HG03103 (cell line): ENCODE results near the gene NHS.
"Not testable (repeated sequence)": the region's sequence is repeated elsewhere in the genome, so short reads cannot be mapped to it uniquely, and the experiment has no call there.

Source experiments
- ATAC-seq: cut with Tn5 transposase; IDR thresholded peaks from one replicate; pipeline ENCODE4 v1.9.1; 2021; ENCODE audit warnings: low read depth; ENCODE audit not compliant: unreplicated experiment

NHS gene

DNA sequence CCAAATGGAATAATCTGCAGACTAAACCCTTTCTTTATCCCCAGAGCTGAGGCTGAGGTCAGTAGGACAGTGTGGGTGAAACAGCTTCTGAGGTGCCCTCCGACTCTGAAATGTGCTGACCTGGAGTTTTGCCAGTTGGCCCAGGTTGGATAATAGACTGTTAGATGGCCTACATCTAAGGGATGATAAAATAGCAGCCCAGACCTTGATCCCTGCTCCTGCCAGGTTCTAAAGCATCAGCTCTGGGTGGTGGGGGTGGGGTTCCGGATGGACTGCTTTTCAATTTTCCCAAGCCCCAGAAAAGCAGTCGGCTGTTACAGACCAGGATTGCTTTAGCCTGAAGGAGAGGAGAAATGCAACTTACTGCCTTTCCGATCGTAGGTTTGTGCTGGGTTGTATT, 110.4 kb downstream of the NHS start:
- ATAC-seq = no peak

DNA sequence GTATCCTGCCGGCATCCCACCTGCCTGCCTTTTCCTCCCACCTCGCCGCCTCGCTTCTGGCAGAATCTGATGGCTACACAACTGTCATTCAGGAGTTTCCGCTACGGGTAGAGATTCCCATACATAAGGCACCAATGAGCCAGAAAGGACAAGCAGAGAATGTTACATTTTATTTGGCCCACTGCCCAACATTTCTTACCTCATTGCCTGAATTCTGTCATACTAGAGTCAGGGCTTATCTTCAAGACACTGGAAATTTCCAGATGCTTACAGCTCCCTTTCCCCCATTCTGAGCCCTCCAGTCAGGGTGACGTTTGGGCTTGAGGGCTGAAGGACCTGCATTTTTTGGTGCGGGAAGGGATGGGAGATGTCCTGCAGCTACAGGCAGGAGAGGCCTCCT, 113.0 kb downstream of the NHS start:
- ATAC-seq = no peak

DNA sequence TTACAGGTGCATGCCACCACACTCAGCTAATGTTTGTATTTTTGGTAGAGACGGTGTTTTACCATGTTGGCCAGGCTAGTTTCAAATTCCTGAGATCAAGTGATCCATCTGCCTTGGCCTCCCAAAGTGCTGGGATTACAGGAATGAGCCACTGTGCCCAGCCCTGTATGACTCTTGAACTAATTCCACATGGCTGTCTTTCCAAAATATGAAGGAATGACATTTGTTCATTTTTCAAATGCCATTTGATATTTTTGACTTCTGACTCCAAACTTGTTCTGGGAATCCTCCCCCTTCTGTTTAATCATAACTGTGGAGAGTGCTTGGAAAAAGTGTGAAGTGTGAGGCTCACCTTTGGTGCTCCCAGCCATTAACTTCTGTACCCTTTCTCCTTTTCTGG, 119.2 kb downstream of the NHS start:
- ATAC-seq = no peak

DNA sequence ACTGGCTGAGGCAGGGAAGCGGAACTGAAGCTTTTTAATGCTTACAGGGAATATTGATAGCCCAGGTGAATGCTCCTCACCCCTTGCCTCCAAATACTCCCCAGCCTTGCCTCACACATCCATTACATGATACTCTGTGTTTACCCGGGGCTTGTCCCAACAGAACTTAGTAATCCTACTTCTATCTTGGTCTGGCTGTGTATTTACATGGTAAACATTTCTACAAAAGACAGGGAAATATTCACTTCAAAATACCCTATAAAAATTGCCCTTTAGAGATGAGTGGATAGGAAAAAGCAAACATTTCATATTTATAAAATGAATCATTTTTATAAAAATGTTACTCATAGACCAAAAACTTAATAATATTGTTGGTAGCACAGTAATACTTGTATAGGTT, 120.1 kb downstream of the NHS start:
- no peak for ATAC-seq

DNA sequence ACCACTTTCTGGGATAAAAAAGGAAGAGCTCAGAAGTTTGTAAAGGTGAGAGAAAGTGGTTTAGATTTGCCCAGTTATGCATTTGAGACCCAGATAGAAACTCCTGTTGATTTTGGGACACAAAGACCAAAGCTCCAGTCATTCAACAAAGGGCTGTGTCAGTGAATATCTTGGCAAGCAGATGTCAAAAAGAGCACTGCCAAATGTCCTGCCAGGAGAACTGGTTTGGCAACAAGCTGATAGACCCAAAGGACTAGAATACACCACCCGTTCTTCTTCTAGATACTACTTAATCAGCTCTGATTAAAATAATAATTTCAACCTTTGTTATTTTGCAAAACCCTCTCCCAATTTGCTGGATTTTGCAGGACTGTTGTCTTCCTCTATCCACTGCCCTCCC, 121.4 kb downstream of the NHS start:
- ATAC-seq = no peak

DNA sequence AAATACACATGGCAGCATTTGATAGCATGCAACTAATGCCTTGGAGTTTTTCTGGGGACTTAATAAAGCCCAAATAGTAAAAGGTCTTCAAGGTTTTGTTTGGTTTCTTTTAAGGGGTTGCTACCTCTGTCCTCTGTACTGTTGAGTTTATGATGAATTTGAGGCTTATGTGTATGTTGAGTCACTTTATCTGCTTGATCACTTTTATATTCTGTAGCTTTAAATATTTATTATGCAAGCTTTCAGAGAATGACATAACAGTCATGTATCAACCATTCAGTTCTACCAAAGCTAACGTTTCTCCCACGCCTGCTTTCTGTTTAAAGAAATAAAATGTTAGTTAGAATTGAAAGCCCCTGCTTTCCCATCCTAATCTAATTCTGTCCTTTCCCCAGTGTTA, 122.2 kb downstream of the NHS start:
- no peak for ATAC-seq

DNA sequence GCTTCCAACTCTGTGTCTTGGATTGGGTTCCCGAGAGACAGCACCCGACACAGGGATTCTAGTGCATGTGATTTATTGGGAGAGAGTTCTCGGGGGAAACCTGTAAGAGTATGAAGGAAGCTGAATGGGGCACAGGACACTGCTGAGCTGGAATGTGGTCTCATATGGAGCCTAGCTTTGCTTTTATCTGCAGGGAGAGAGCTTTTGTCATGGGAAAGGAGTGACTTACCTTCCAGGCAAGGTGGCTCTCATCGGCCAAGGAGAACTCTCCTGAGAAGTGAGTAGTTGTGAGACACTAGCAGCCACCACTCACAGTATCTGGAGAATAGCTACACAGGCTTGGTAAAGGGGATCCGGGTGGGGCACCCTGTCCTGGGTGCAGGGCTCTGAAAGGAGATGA, 124.5 kb downstream of the NHS start:
- no peak for ATAC-seq

DNA sequence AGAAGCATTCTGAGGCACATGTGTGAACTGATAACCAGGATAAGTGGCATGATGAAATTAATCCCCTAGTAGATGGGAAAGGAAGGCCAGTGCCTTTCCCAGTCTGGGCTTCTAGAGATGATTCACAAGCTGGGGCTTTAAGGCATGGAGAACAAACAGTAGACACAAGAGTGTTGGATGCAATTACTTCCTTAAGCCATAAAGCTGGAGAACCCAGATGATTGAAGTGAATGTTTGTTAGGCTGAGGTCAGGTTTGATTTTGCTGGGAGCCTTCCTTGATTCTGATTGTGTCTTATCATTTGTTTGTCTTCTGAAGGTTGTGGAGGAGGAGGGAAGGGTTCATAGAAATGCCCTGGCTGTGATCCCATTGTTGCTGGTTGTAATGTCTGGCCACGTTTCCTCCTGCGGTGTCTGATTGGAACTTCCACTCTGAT, 125.2 kb downstream of the NHS start:
- ATAC-seq = no peak

DNA sequence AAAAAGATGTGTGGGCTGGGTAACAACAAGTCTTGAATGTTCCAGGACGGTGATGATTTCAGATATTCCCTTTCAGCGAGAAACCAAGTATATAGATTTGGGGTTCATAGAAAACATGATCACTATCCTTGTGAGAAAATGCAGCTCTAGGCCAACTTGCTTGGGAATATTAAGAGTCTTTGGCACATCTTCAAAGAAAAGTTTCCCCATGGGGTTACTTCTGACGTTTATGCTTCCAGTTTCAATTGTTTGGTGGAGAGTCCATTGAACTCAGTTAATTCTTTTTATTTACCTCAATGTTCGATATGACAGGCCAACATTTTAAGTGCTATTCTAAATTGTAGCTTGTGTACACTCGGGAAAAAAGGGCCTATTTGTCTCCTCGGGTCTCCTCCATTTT, 126.7 kb downstream of the NHS start:
- ATAC-seq = no peak

DNA sequence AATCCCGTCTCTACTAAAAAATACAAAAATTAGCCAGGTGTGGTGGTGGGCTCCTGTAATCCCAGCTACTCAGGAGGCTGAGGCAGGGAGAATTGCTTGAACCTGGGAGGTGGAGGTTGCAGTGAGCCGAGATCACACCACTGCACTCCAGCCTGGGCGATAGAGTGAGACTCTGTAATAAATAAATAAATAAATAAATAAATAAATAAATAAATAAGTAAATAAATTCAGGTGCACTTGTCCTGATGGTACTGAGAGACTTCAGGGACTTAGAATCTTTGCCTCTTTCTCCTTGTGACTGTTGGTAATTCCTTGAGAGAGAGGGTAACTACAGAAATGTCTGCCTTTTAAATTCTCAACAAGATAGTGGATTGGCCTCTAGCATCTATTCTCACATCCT, 131.4 kb downstream of the NHS start:
- not testable (repeated sequence) for ATAC-seq

DNA sequence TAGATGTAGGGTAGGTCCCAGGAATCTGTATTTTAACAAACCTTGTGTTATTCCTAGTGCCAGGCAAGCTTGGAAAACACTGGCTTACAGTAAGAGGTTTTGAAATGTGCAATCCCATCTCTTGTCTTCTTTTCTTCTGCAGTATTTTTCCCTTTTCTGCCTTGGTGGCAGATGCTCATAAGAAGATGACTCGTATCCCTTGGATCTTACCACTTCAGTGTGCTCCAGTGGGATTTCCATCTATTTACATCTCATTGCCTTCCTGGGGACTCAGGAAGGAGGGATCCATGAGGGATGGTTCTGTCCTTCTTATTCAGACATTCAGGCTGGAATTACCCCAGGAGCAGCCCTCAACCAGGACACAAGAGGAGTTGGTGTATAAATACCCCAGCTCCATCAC, 136.6 kb downstream of the NHS start:
- no peak for ATAC-seq

DNA sequence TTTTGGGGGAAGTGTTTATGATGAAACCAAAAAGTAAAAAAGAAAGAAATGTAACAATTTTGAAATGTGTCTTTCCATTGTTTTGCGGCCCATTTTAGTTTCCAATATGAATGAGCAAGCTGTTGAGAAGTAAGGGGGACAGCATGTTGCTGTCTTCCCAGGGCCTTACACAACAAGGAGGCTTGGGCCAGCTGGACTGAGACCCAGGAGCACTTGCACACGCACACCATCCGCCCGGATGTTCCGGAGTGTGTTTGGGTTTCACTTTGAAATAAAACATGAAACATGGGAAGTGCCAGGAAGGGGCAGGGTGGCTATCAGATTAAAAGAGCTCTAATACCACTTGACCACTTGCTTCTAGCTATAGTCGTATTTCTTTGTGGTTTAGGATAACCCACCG, 144.4 kb downstream of the NHS start:
- ATAC-seq = no peak

DNA sequence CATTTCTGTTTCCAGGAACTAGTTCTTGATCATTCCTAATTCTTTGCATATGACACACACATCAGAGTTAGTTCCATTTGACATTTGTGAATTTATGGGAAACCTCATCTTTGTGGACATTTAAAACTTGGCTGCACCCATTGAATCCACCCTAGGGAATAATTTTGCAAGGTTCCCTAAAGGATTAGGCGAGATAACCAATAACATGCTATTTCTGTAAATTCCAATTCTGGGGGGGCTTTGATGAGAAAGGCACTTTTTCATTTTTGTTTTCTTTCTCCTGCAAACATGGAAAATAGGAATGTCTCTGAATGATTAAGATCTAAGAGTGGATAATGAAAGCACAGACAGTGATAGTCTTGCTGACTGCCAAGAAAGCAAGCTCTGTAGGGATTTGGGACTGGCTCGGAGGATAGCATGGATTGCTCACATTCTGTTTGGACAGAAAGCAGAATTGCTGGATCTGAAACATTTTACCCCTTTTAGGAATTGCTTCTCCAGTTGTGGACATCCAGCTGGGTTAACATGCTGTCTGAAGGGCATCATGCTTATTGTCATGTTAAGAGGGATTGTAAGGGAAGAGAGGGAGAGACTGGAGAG, 145.1 kb downstream of the NHS start:
- ATAC-seq = no peak

DNA sequence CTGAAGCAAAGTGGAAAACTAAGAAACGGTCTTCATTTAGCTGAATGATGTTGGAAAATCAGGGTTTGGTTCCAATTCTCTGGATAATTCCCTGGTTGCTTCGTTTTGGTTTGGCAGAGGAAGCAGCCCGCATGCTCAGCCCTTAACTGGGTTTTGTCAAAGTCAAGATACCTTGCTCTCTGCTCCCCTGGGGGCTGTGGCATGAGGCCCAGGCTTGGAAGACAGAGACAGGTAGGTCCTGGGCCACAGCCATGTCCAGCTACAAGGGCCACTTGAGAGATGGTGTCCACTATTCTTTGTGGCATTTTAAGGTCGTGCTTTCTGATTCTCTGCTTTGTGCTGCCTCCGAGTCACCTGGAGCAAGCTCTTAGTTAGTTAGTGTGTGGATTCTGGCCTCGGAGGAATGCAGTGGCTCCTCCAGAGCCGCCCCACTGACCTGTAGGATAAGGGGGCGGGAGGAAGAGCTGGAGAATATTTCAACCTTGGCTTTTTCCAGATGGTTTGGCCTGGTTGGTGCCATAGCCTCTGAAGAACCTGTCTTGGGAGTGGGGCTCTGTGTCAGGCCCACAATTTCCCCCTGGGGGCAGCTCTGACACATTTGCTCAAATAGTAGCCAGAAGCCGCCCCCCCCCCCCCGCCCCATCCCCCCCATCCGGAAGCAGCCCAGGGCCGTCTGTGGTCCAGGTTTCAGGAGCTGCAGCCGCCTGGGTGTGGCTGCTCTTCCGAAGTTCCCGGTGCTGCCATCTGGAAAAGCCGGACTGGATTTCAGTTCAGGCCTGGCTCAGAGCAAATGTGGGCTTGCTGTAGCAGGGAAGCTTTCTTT, 147.1 kb downstream of the NHS start:
- ATAC-seq = no peak

DNA sequence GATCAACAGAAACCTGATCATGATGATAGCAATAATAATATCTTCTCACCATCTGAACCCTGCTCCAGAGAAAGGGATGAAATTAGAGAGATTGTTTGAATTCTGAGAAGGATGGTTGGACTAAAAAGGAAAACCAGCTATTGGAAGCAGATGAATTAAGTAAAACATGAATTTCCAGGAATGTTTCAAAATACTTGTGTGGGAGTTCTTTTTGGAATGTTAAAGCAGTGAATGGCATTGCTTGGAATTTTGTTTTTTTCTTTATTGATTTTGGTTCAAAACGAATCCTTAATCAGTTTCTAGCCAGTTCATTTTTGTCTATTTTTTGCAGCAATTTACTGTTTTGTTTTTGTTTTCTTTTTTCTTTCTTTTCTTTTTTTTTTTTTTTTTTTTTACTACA, 150.3 kb downstream of the NHS start:
- ATAC-seq = no peak

DNA sequence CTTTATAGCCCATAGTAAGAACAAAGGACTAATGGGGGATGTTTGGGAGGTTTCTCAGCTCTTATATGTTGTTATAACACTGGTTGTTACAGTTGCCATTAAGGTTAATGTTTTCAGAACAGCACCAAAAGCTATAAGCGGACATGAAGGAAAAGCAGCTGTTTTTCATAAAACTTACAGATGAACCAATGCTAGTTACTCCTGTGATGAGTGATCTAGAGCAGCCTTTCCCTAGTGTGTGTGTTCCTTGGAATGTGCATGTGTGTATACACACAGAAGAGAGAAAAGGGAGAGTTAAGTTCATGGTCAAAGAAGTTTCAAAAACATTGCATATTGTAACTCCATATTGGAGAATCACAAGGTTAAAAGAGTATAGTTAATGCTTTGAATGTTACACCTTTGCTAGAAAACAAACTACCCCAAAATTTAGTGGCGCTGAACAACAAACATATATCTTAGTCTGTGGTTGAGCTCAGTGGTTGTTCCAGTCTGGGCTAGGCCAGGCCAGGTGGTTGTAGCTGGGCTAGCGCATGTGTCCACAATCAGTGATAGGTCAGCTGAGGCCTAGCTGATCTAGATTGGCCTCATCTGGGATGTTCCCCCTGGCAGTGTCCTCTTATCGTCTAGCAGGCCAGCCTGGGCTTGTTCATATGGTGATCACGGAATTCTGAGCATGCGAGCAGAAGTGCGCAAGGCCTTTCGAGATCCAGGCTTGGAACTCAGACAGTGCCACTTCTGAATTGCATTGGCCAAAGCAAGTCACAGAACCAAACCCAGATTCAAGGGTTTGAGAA, 151.0 kb downstream of the NHS start:
- no peak for ATAC-seq

DNA sequence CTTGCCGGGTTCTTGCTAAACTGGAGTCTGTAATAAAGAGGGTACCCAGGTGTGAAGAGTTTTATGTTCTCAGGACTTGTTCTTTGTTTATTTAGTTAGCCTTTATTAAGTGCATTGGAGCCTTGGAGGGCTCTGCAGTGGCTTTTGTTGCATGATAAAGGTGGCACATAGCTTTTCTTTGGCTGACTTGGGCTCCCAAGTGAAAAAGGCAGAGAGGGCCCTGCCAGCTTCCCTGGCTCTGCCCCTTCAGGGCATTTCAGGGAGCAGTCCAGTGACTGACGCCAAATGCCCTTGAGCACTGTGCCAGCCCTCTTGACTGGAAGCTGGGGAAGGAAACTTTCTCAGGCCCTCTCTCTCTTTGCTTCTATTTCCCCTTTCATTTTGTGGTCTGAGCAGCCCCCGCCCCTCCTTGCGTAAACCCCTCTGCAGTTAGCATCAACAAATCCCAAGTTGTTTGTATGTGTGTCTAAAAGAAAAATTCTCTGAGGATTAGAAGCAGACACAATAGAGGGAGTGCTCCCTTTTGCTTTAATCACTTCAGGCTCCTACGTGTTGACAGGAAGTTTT, 152.2 kb downstream of the NHS start:
- ATAC-seq = no peak

DNA sequence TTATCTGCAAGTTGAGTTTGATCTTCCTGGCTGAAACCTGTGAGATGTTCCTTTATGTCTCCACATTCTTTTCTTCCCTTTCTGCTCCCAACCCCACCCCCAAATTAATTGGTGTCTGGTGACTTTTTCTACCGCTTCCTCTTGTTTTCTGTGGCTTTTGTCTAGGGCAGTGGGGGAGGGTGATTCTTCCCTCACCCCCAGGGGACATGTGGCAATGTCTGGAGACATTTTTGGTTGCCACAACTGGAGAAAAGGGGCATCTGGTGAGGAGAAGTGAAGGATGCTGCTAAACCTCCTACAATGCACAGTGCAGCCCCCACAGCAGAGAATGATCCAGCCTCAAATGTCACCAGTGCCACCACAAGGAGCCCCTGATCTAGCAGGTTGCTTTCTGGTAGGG, 152.9 kb downstream of the NHS start:
- ATAC-seq = no peak

DNA sequence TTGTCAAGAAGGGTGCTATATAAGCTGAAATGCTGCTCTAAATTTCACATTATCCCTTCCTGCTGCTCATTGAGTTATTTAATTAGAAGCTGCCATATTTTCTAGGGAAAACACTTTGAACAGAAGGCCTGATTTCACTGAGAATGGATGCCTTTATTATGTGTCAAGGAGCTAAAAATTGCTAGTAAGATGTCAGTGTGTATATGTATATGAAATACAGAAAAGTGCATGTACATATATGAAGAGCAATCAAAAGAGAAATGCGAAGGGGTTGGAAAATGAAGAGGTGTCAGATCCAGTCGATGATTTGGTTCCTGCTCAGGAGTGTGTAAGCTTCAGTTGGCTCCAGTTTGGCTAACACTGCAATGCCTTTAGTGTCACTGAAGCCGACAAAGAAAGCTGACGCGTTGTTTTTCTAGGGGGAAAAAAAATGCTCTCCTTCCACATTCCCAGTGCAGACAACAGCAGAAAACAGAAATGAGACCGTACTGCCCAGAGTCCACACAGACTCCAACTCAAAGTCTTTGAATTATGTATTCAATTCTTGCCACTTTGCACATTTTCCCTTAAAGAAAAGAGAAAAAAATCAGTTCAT, 154.2 kb downstream of the NHS start:
- no peak for ATAC-seq

DNA sequence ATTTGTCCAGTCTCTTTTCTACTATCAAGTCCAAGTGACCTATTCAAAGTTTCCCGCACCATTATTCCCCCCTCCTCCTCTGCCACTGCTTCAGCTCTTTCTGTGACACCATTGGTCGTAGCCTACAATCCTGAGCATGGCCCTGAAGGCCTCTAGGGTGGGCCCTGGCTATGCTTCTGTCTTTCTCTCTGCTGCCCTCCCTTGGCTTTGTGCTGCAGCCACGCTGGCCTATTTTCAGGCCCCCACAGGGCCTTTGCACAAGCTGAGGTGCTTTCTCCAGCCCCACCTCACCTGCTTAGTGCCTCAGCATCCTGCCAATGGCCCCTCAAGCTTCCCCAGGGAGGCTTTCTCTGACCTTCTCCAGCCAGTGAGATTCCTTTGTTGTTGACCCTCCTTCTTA, 156.5 kb downstream of the NHS start:
- ATAC-seq = no peak

DNA sequence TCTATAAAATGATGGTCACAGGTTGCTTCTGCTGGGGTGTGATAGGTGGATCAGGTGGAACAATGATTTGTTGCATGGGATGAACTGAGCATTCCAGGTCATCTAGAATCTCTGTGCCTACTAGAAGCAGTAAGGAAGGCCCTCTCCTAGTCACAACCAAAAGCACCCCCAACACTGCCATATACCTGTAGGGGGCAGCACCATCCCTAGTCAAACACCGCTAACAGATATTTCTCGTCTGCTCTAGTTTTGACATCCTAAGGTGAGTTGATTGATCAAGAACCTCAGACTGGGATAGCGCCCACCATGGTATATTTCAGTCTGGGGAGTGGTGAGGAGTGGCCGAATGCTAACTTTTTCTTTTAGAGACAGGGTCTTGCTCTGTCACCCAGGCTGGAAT, 160.2 kb downstream of the NHS start:
- ATAC-seq = no peak
